Neural cell (in vitro differentiated cells): ENCODE measurements around the gene KIF23. TPM values are rescaled to one million over a fixed set of nuclear protein-coding genes. Genes with fewer than 3 reads are reported as not detected.

Experiments used
- H2AFZ ChIP-seq: fragments of 200-600, 300-800 bp; sonication (generic), shearing (Covaris generic); 2 replicates; pipeline ENCODE4 v1.6.0; 2014; ENCODE audit warnings: low read depth, mild to moderate bottlenecking, antibody characterized with exemption, low read length, moderate library complexity
- H3F3A ChIP-seq: fragments of 200-600 bp; shearing (Covaris generic); 2 replicates; pipeline ENCODE4 v1.6.1; 2016; ENCODE audit warnings: mild to moderate bottlenecking, moderate library complexity, mixed read lengths, antibody characterized with exemption, low read length; ENCODE audit not compliant: insufficient read depth, poor library complexity, severe bottlenecking
- H3K27ac ChIP-seq: fragments of 200-600, 300-800 bp; sonication (generic), shearing (Covaris generic); 2 replicates; pipeline ENCODE4 v1.5.1; 2014; ENCODE audit warnings: mild to moderate bottlenecking, low read length, moderate library complexity
- H3K27me3 ChIP-seq: fragments of 300-800, 200-600 bp; sonication (generic), shearing (Covaris generic); 2 replicates; pipeline ENCODE4 v1.6.0; 2014; ENCODE audit warnings: mild to moderate bottlenecking, low read depth, low read length, moderate library complexity; ENCODE audit not compliant: insufficient read depth
- H3K36me3 ChIP-seq: fragments of 300-800, 200-600 bp; sonication (generic), shearing (Covaris generic); 2 replicates; pipeline ENCODE4 v1.5.1; 2014; ENCODE audit warnings: mild to moderate bottlenecking, antibody characterized with exemption, low read length, moderate library complexity; ENCODE audit not compliant: insufficient read depth
- H3K4me2 ChIP-seq: fragments of 300-800, 200-600 bp; sonication (generic), shearing (Covaris generic); 2 replicates; pipeline ENCODE4 v1.6.0; 2014; ENCODE audit warnings: mild to moderate bottlenecking, low read length
- H3K4me3 ChIP-seq: fragments of 300-800, 200-600 bp; sonication (generic), shearing (Covaris generic); 2 replicates; pipeline ENCODE4 v1.5.1; 2014; ENCODE audit warnings: mild to moderate bottlenecking, low read length, moderate library complexity
- H3K79me2 ChIP-seq: fragments of 200-600 bp; shearing (Covaris generic); replicated peaks from 2 replicates; pipeline ENCODE4 v1.6.0; 2014; ENCODE audit warnings: mild to moderate bottlenecking, low read length, moderate library complexity; ENCODE audit not compliant: insufficient read depth
- H3K9ac ChIP-seq: fragments of 300-800, 200-600 bp; sonication (generic), shearing (Covaris generic); 2 replicates; pipeline ENCODE4 v1.6.1; 2016; ENCODE audit warnings: mild to moderate bottlenecking, low read length, mixed read lengths
- H3K9me2 ChIP-seq: fragments of 200-600 bp; shearing (Covaris generic); 2 replicates; pipeline ENCODE4 v1.6.1; 2016; ENCODE audit warnings: mild to moderate bottlenecking, low read length, mixed read lengths; ENCODE audit not compliant: insufficient read depth
- H3K9me3 ChIP-seq: fragments of 200-600, 300-800 bp; sonication (generic), shearing (Covaris generic); 2 replicates; pipeline ENCODE4 v1.6.1; 2016; ENCODE audit warnings: mild to moderate bottlenecking, mixed run types, low read length, moderate library complexity, mixed read lengths
- H4K20me1 ChIP-seq: fragments of 200-600 bp; shearing (Covaris generic); 2 replicates; pipeline ENCODE4 v1.6.1; 2016; ENCODE audit warnings: mild to moderate bottlenecking, mixed run types; ENCODE audit not compliant: insufficient read depth
- EP300 ChIP-seq: fragments of 450-650 bp; conservative IDR thresholded peaks from 2 replicates; pipeline ENCODE4 v1.6.1; 2014; ENCODE audit warnings: antibody characterized with exemption, mild to moderate bottlenecking, moderate library complexity; ENCODE audit not compliant: poor library complexity, severe bottlenecking
- EZH2 ChIP-seq: fragments of 200-600, 300-800 bp; shearing (Covaris generic), sonication (generic); IDR thresholded peaks from 2 replicates; pipeline ENCODE4 v1.6.1; 2014; ENCODE audit warnings: antibody characterized with exemption, low read length, borderline replicate concordance, mild to moderate bottlenecking; ENCODE audit not compliant: insufficient read depth, poor library complexity, severe bottlenecking
- MXI1 ChIP-seq: fragments of 450-650 bp; conservative IDR thresholded peaks from 2 replicates; pipeline ENCODE4 v1.6.1; 2014; ENCODE audit warnings: antibody characterized with exemption, mild to moderate bottlenecking; ENCODE audit not compliant: poor library complexity, severe bottlenecking
- POLR2AphosphoS5 ChIP-seq: IDR thresholded peaks from 2 replicates; pipeline ENCODE4 v1.6.1; 2012
- RAD21 ChIP-seq: fragments of 450-650 bp; conservative IDR thresholded peaks from 2 replicates; pipeline ENCODE4 v1.6.1; 2014; ENCODE audit warnings: antibody characterized with exemption, mild to moderate bottlenecking, moderate library complexity
- SMC3 ChIP-seq: fragments of 450-650 bp; conservative IDR thresholded peaks from 2 replicates; pipeline ENCODE4 v1.6.1; 2014; ENCODE audit warnings: antibody characterized with exemption, mild to moderate bottlenecking, moderate library complexity; ENCODE audit not compliant: poor library complexity
- TAF1 ChIP-seq: IDR thresholded peaks from 2 replicates; pipeline ENCODE4 v1.6.1; 2012; ENCODE audit warnings: low read depth
- polyA plus RNA-seq: library from polyadenylated mRNA; depleted of rRNA; stranded (reverse); fragments of >200 nt; gene quantifications from 2 replicates; pipeline ENCODE4 v1.2.3, GENCODE V29; 2014
- TF ChIP-seq, protein P1 (sequence below): IDR thresholded peaks from 2 replicates; pipeline ENCODE4 v1.6.1; 2012; ENCODE audit warnings: borderline replicate concordance
- TF ChIP-seq, protein P2 (sequence below): fragments of 450-650 bp; IDR thresholded peaks from 2 replicates; pipeline ENCODE4 v1.5.1; 2014; ENCODE audit warnings: antibody characterized with exemption, mild to moderate bottlenecking, moderate library complexity; ENCODE audit not compliant: poor library complexity, severe bottlenecking

The KIF23 gene
- polyA plus RNA-seq, 1 donor from 2014 or later: 1.7 TPM

DNA sequence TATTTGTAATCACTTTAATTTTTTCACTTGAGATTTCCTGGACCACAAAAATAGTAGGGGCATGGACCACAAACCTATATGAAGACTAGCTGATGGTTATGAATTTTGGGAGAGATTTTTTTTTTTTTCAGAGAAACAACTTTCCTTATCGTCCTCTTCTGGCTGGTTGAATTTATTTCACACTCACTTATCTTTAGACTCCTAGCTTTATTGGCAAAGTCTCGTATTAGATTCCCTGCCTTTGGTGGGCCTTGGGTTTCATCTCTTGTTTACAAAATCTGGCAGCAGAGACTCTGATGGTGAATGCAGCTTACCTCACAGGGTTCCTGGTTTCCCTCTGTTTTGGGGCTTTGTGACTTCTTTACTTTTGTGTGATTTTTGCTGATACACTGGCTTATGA, 44.5 kb upstream of the KIF23 start:
- no peak overlapping the region for H3K27ac ChIP-seq
- H3K36me3 ChIP-seq: no peaks in the 10 kb centered on the region
- H4K20me1 ChIP-seq: no peaks in the 10 kb centered on the region
- no peaks in the 10 kb centered on the region for H3K9me3 ChIP-seq
- H2AFZ ChIP-seq: no peak overlapping the region
- TF ChIP-seq EZH2: no peak
- TF ChIP-seq RAD21: no peak
- TF ChIP-seq, protein P1, sequence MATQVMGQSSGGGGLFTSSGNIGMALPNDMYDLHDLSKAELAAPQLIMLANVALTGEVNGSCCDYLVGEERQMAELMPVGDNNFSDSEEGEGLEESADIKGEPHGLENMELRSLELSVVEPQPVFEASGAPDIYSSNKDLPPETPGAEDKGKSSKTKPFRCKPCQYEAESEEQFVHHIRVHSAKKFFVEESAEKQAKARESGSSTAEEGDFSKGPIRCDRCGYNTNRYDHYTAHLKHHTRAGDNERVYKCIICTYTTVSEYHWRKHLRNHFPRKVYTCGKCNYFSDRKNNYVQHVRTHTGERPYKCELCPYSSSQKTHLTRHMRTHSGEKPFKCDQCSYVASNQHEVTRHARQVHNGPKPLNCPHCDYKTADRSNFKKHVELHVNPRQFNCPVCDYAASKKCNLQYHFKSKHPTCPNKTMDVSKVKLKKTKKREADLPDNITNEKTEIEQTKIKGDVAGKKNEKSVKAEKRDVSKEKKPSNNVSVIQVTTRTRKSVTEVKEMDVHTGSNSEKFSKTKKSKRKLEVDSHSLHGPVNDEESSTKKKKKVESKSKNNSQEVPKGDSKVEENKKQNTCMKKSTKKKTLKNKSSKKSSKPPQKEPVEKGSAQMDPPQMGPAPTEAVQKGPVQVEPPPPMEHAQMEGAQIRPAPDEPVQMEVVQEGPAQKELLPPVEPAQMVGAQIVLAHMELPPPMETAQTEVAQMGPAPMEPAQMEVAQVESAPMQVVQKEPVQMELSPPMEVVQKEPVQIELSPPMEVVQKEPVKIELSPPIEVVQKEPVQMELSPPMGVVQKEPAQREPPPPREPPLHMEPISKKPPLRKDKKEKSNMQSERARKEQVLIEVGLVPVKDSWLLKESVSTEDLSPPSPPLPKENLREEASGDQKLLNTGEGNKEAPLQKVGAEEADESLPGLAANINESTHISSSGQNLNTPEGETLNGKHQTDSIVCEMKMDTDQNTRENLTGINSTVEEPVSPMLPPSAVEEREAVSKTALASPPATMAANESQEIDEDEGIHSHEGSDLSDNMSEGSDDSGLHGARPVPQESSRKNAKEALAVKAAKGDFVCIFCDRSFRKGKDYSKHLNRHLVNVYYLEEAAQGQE: no peak
- TF ChIP-seq, protein P2, sequence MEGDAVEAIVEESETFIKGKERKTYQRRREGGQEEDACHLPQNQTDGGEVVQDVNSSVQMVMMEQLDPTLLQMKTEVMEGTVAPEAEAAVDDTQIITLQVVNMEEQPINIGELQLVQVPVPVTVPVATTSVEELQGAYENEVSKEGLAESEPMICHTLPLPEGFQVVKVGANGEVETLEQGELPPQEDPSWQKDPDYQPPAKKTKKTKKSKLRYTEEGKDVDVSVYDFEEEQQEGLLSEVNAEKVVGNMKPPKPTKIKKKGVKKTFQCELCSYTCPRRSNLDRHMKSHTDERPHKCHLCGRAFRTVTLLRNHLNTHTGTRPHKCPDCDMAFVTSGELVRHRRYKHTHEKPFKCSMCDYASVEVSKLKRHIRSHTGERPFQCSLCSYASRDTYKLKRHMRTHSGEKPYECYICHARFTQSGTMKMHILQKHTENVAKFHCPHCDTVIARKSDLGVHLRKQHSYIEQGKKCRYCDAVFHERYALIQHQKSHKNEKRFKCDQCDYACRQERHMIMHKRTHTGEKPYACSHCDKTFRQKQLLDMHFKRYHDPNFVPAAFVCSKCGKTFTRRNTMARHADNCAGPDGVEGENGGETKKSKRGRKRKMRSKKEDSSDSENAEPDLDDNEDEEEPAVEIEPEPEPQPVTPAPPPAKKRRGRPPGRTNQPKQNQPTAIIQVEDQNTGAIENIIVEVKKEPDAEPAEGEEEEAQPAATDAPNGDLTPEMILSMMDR: no peak
- TF ChIP-seq TAF1: no peak
- no peak for TF ChIP-seq EP300
- no peak for TF ChIP-seq MXI1
- TF ChIP-seq SMC3: no peak
- no peak for TF ChIP-seq POLR2AphosphoS5
- no peaks in the 10 kb centered on the region for H3K27me3 ChIP-seq
- H3K9me2 ChIP-seq: no peaks in the 10 kb centered on the region
- no peak overlapping the region for H3K9ac ChIP-seq
- H3K4me3 ChIP-seq: no peak overlapping the region
- H3K4me2 ChIP-seq: no peak overlapping the region
- no peaks in the 10 kb centered on the region for H3F3A ChIP-seq
- H3K79me2 ChIP-seq: no peaks in the 10 kb centered on the region

DNA sequence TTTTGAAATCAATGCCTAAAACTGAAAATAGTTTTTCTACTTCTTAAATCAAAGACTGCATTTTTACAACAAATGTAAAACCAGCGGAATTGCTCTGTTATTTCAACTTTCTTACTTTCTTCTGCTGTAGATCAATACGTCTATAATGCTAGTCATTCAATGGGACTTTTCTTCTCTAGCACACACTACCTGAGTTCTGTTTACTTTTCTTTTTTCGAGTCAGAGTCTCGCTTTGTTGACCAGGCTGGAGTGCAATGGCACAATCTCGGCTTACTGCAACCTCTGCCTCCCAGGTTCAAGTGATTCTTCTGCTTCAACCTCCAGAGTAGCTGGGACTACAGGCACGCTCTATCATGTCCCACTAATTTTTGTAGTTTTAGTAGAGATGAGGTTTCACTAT, 40.7 kb upstream of the KIF23 start:
- H3K36me3 ChIP-seq: no peaks in the 10 kb centered on the region
- H4K20me1 ChIP-seq: no peaks in the 10 kb centered on the region
- H3F3A ChIP-seq: no peaks in the 10 kb centered on the region
- H2AFZ ChIP-seq: no peak overlapping the region
- no peak overlapping the region for H3K27ac ChIP-seq
- H3K79me2 ChIP-seq: no peaks in the 10 kb centered on the region
- H3K4me2 ChIP-seq: no peak overlapping the region
- no peaks in the 10 kb centered on the region for H3K27me3 ChIP-seq
- TF ChIP-seq SMC3: no peak
- TF ChIP-seq, protein P1: no peak
- no peak for TF ChIP-seq TAF1
- no peak for TF ChIP-seq POLR2AphosphoS5
- no peak for TF ChIP-seq MXI1
- TF ChIP-seq, protein P2: no peak
- TF ChIP-seq RAD21: no peak
- no peak for TF ChIP-seq EP300
- no peak for TF ChIP-seq EZH2
- H3K4me3 ChIP-seq: no peak overlapping the region
- H3K9me3 ChIP-seq: no peaks in the 10 kb centered on the region
- no peak overlapping the region for H3K9ac ChIP-seq
- H3K9me2 ChIP-seq: no peaks in the 10 kb centered on the region
